PFSK-1 (cell line): ENCODE data around the gene AKR1A1.

Experiments used
- POLR2AphosphoS5 ChIP-seq: IDR thresholded peaks from 2 replicates; pipeline ENCODE4 v1.6.1; 2012; ENCODE audit warnings: low read depth, mild to moderate bottlenecking, control low read depth, low read length, moderate library complexity
- SIN3A ChIP-seq: IDR thresholded peaks from 2 replicates; pipeline ENCODE4 v1.6.1; 2012; ENCODE audit warnings: mild to moderate bottlenecking, low read length, moderate library complexity, borderline replicate concordance; ENCODE audit not compliant: insufficient read depth
- TAF1 ChIP-seq: IDR thresholded peaks from 2 replicates; pipeline ENCODE4 v1.6.1; 2012; ENCODE audit warnings: low read length, control low read depth, borderline replicate concordance; ENCODE audit not compliant: insufficient read depth
- TF ChIP-seq, protein P1 (sequence below), 2 experiments: IDR thresholded peaks; 2 replicates each; pipeline versions ENCODE4 v1.6.1 to v1.8.0; 2011 to 2012; ENCODE audit warnings: low read depth in 2 of 2, low read length in 2 of 2, control low read depth in 1 of 2, inconsistent platforms in 1 of 2, mild to moderate bottlenecking in 1 of 2, moderate library complexity in 1 of 2; ENCODE audit not compliant: insufficient read depth in 1 of 2

DNA sequence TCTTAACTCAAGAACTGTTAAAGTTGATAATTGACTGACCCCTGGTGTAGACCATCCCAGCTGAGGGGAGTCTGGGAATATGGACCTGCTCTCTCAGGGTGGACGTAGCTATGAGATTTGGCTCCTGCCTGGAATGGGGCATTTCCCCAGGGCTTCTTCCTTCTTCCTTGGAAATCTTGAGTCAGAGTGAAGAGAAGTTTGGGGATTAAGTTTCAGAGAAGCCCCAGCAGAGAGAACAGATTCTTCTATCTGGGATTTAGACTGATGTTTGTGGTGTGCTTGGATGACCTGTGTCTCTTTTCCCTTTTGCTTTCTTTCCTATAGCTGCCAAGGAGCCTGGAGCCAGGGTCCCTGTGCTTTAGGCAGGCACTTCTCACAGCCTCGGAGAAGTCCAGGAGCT, 13.2 kb downstream of the AKR1A1 start:
- TF ChIP-seq SIN3A (no peak), POLR2AphosphoS5 (no peak), TAF1 (no peak)
- TF ChIP-seq, protein P1, sequence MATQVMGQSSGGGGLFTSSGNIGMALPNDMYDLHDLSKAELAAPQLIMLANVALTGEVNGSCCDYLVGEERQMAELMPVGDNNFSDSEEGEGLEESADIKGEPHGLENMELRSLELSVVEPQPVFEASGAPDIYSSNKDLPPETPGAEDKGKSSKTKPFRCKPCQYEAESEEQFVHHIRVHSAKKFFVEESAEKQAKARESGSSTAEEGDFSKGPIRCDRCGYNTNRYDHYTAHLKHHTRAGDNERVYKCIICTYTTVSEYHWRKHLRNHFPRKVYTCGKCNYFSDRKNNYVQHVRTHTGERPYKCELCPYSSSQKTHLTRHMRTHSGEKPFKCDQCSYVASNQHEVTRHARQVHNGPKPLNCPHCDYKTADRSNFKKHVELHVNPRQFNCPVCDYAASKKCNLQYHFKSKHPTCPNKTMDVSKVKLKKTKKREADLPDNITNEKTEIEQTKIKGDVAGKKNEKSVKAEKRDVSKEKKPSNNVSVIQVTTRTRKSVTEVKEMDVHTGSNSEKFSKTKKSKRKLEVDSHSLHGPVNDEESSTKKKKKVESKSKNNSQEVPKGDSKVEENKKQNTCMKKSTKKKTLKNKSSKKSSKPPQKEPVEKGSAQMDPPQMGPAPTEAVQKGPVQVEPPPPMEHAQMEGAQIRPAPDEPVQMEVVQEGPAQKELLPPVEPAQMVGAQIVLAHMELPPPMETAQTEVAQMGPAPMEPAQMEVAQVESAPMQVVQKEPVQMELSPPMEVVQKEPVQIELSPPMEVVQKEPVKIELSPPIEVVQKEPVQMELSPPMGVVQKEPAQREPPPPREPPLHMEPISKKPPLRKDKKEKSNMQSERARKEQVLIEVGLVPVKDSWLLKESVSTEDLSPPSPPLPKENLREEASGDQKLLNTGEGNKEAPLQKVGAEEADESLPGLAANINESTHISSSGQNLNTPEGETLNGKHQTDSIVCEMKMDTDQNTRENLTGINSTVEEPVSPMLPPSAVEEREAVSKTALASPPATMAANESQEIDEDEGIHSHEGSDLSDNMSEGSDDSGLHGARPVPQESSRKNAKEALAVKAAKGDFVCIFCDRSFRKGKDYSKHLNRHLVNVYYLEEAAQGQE (IDR thresholded peaks at IDR 0.05; ENCODE audit: insufficient read depth in 1 of 2, low read depth in 2 of 2, low read length in 2 of 2) = no peak
